Coronary artery (tissue), 2 donors: ENCODE results near the gene ACD.

ENCODE experiments used
- DNase-seq: peaks from one replicate; pipeline ENCODE4 v3.0.0-alpha.2; 2017; ENCODE audit warnings: low spot score
- H3K27ac ChIP-seq, 2 donors: fragments of 200-600 bp; sonication (generic); one replicate each; pipeline ENCODE4 v1.5.1; 2016 to 2019
- H3K4me3 ChIP-seq: fragments of 200-600 bp; sonication (generic); 2 replicates; pipeline ENCODE4 v1.5.1; 2016; ENCODE audit warnings: mild to moderate bottlenecking, moderate library complexity
- TF ChIP-seq, protein P1 (sequence below): fragments of 200-600 bp; sonication (generic); IDR thresholded peaks from one replicate; pipeline ENCODE4 v1.5.1; 2019; ENCODE audit warnings: antibody characterized with exemption

Gene ACD

DNA sequence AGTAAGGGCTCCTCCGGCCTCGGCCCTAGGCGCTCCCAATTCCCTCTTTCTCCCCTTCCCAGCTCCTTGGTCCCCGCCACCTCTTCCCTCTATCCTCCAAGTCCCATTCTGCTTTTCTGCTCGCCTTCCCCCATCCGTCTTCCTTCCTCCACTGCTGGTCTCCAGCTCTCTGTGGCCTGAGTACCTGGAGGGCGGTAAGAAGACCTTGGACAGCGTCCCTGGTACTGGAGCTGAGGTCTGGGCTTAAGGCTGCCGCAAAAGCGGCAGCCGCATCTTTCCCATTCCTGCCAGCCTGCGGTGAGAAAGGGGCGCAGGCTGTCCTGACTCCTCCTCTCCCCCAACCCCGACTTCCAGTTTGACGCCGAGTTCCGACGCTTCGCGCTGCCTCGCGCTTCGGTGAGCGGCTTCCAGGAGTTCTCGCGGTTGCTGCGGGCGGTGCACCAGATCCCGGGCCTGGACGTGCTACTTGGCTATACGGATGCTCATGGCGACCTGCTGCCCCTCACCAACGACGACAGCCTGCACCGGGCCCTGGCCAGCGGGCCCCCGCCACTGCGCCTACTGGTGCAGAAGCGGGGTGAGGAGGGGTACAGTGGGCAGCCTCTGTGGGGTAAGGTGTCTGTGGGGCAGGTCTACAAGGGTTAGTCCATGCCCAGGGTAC is 1.2 kb upstream of the ACD start:
- TF ChIP-seq, protein P1, sequence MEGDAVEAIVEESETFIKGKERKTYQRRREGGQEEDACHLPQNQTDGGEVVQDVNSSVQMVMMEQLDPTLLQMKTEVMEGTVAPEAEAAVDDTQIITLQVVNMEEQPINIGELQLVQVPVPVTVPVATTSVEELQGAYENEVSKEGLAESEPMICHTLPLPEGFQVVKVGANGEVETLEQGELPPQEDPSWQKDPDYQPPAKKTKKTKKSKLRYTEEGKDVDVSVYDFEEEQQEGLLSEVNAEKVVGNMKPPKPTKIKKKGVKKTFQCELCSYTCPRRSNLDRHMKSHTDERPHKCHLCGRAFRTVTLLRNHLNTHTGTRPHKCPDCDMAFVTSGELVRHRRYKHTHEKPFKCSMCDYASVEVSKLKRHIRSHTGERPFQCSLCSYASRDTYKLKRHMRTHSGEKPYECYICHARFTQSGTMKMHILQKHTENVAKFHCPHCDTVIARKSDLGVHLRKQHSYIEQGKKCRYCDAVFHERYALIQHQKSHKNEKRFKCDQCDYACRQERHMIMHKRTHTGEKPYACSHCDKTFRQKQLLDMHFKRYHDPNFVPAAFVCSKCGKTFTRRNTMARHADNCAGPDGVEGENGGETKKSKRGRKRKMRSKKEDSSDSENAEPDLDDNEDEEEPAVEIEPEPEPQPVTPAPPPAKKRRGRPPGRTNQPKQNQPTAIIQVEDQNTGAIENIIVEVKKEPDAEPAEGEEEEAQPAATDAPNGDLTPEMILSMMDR: no peak
- H3K27ac ChIP-seq: peak overlapping the region; percentile 90 to 93
- DNase-seq: no peak

DNA sequence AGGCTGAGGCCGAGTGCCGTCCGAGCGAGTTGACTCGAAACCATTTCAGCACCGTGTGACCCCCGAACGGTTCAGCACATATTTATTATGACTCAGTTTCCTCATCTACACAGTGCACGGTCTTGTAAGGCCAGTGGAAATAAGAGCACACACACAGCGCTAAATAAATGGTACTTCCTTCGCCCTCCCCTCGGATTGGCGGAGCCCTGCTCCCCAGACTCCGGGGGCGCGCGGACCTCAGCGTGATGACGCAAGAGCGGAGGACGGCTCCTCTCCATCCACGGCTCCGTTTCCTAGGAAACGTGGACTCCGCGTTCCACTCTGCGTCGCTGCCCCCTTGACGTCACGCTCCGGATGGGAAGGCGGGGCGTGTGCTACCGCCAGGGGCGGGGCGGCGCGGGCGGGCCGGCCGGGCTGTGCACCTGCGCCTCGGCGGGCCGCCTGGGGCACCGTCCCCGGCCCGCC is 536 bp upstream of the ACD start, which contains the start of gene PARD6A:
TSS of gene PARD6A (plus strand) at position 397 of the 465 bp plus-strand sequence. CDS start 79 bp downstream, outside the sequence.
- Histone ChIP-seq H3K27ac (peak within 1 kb of the TSS; percentile 90 to 93), H3K4me3 (peak within 1 kb of the TSS; percentile 96)
- TF ChIP-seq, protein P1: no peak
- DNase-seq: peak; percentile 97

More for the DNA sequence above, 1.2 kb upstream of the ACD start:
- peak overlapping the region; percentile 96 for H3K4me3 ChIP-seq

DNA sequence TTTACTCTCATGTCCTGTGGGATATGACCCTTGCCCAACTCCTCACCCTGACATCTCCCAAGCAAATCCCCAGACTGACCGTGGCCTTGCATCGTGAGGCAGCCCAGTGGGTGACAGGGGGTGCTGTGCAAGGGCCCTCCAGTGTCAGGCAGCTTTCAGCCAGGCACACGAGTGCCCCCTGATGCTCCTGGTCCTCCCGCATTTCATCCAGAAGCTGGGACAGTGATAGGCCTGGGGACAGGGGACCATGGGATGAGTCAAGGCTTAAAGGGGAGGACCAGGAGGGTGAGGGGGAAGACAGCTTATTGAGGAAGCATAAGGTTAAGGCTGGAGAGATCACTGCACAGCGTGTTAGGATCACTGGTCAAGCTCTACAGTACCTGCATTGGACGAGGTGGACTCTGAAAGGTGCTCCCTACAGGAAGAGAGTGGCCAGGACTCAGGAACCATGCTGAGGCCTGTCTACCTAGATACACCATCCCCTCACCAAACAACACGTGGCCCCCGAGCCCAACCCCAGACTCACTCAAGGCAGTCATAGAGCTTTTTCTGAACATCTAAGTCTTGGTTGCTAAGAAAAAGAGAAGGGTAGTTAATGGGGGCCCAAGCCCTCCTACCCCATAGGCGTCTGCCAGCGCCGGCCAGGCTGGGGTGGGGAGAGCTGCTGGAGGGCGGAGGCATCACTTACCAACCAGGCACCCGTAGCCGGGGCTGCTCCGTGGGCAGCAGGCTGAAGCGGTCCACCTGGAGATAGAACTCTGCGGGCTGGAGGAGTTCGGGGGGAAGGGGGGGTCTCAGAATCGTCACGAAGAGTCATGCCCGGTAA is 998 bp downstream of the ACD start:
- no peak overlapping the region for H3K27ac ChIP-seq
- no peak for DNase-seq
- TF ChIP-seq, protein P1: no peak
- H3K4me3 ChIP-seq: peak overlapping the region; percentile 96

DNA sequence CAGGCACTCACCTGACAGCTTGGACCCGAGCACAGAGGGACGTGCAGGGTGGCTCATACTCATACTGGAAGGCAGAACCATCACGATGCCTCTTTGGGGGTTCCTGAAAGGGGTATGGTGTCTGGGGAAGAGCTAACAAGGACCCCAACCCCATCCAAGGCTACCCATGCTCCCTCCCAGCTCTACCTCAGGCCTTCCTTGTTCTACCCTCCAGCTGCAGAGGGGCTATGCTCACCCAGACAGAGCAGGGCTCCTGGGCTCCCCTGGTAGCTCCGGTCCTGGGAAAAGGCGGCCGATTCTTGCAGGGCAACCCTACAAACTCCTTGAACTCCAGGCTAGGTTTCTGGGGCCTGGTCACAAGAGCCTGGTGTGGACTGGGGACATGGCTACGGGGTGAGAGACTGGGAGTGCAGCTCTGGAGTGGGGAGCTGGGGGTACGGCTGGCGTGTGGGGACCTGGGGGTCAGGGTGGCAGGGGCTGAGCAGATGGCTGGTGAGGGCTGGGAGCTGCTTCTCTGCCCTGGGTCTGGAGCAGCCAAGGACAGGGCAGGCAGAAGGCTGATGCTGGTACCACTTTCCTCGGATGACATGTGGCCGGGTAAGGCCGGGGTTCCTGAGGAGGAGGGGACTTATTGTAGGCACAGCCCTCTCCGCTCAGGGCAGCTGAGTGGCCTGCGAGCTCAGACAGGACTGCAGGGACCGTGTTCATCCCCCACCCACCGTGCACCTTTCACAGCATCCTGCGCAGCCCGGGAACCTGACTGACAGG is 2.1 kb downstream of the ACD start:
- TF ChIP-seq, protein P1: no peak
- Histone ChIP-seq H3K4me3 (no peak overlapping the region), H3K27ac (no peak overlapping the region)
- no peak for DNase-seq

DNA sequence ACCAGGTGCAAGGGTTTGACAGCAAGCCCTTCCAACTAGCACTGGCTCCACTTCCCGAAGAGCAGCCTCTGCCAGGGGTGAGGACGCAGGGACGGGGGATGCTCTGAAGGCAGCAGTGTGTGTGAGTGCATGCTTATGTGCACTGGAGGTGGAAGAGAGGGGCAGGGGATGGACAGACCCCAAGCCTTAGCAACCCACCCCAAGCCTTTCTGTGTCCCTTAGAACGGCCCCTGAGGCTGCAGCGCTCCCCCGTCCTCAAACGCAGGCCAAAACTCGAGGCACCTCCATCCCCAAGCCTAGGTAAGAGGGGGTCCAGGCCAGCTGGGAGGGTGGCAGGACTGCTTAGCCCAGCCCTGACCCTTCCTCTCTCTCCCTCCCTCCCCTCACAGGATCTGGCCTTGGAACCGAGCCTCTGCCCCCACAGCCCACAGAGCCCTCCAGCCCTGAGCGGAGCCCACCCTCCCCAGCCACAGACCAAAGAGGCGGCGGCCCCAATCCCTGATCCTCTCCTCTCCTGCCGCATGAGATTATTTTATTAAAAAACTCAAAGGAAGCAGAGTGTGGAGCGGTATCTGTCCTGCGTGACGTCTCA is 2.9 kb downstream of the ACD start:
- Histone ChIP-seq H3K4me3 (no peak overlapping the region), H3K27ac (no peak overlapping the region)
- DNase-seq: no peak
- TF ChIP-seq, protein P1: no peak

DNA sequence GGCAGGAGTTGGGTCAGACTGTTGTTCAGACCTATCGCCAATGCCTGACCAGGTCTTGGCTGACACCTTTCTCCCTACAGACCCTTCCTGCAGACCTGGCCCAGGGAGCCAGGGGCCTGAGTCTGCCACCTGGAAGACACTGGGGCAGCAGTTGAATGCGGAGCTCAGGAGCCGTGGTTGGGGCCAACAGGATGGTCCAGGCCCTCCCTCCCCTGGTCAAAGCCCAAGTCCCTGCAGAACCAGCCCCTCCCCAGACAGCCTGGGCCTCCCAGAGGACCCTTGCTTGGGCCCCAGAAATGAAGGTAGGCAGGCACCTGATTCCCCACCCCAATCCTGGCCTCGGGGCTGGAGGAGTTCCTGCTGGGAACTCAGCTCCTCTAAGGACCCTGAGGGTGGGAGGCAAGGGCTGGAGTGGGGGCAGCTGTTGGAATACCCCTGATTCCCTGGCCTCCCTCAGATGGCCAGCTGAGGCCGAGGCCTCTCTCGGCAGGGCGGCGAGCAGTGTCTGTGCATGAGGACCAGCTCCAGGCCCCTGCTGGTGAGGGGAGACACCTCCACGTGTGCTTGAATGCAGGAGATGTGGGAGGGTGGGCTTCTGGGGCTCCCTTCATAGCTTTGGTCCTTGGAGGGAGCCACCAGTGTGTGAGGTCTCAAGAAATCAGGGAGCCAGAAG is 3.6 kb downstream of the ACD start:
- no peak overlapping the region for H3K4me3 ChIP-seq
- TF ChIP-seq, protein P1: no peak
- DNase-seq: no peak
- H3K27ac ChIP-seq: no peak overlapping the region
